DMS153 treated with DMSO at 0.1 percent for 48 hours (cell line): ENCODE results near the gene PHOX2A.

Source experiments
- DNase-seq: peaks from one replicate; lab custom pipeline; 2025; ENCODE audit not compliant: unreplicated experiment; lab: John Stamatoyannopoulos, UW

PHOX2A gene

GRCh38 chr11:72189455-72190250 is 54.3 kb downstream of the PHOX2A start:
- DNase-seq = no peak
